CD14-positive monocyte (primary cell): ENCODE measurements around the gene CFD. TPM values are rescaled to one million over a fixed set of nuclear protein-coding genes. Genes with fewer than 3 reads are reported as not detected.

Experiments
- DNase-seq, 3 donors: peaks; one replicate each; pipeline ENCODE4 v3.0.0-alpha.2; 2011 to 2022
- H2AFZ ChIP-seq: 2 replicates; pipeline ENCODE4 v1.6.0; 2012; ENCODE audit warnings: mild to moderate bottlenecking, low read depth, low read length, inconsistent platforms; ENCODE audit not compliant: insufficient read depth, poor library complexity, severe bottlenecking
- H3K27ac ChIP-seq, 2 donors: 1 replicate in 1 of 2; 2 replicates in 1 of 2; pipeline ENCODE4 v1.5.1; 2012 to 2013; ENCODE audit warnings: low read length in 2 of 2, control low read depth in 1 of 2, inconsistent platforms in 1 of 2, low read depth in 1 of 2, mild to moderate bottlenecking in 1 of 2
- H3K27me3 ChIP-seq, 2 donors: one replicate each; pipeline versions ENCODE4 v1.6.0 to v1.6.1; 2011 to 2013; ENCODE audit warnings: low read length in 2 of 2; ENCODE audit not compliant: control insufficient read depth in 2 of 2, insufficient read depth in 2 of 2
- H3K36me3 ChIP-seq, 2 donors: replicated peaks in 1 of 2; 1 replicate in 1 of 2; 2 replicates in 1 of 2; pipeline versions ENCODE4 v1.5.1 to v1.6.1; 2012 to 2013; ENCODE audit warnings: low read length in 2 of 2, control low read depth in 1 of 2, inconsistent platforms in 1 of 2, mild to moderate bottlenecking in 1 of 2; ENCODE audit not compliant: insufficient read depth in 2 of 2, control insufficient read depth in 1 of 2
- H3K4me1 ChIP-seq, 2 donors: 1 replicate in 1 of 2; 2 replicates in 1 of 2; pipeline versions ENCODE4 v1.5.1 to v1.6.1; 2012 to 2013; ENCODE audit warnings: low read length in 2 of 2, control low read depth in 1 of 2, inconsistent platforms in 1 of 2, mild to moderate bottlenecking in 1 of 2, moderate library complexity in 1 of 2; ENCODE audit not compliant: insufficient read depth in 2 of 2, control insufficient read depth in 1 of 2
- H3K4me2 ChIP-seq: replicated peaks from 2 replicates; pipeline ENCODE3; 2012; ENCODE audit warnings: low read length, moderate library complexity, mild to moderate bottlenecking; ENCODE audit not compliant: poor library complexity, severe bottlenecking; ENCODE audit errors: extremely low read depth
- H3K4me3 ChIP-seq, 3 experiments: fragments of 200-600 bp in 1 of 3; sonication (generic) in 1 of 3; replicated peaks in 1 of 3; 1 replicate in 2 of 3; 2 replicates in 1 of 3; pipeline ENCODE4 v1.5.1; 2011 to 2013; ENCODE audit warnings: low read length in 3 of 3, mild to moderate bottlenecking in 3 of 3, control low read depth in 2 of 3, low read depth in 2 of 3, inconsistent platforms in 1 of 3, moderate library complexity in 1 of 3
- H3K79me2 ChIP-seq: 2 replicates; pipeline ENCODE4 v1.6.0; 2012; ENCODE audit warnings: mild to moderate bottlenecking, control low read depth, inconsistent platforms, low read length, moderate library complexity; ENCODE audit not compliant: insufficient read depth
- H3K9ac ChIP-seq: 2 replicates; pipeline ENCODE4 v1.6.0; 2017; ENCODE audit warnings: low read length, mild to moderate bottlenecking; ENCODE audit not compliant: insufficient read depth, poor library complexity, severe bottlenecking
- H3K9me3 ChIP-seq, 2 donors: replicated peaks in 1 of 2; 1 replicate in 1 of 2; 2 replicates in 1 of 2; pipeline versions ENCODE4 v1.5.1 to v1.6.1; 2012 to 2013; ENCODE audit warnings: low read length in 2 of 2, control low read depth in 1 of 2; ENCODE audit not compliant: control insufficient read depth in 1 of 2, insufficient read depth in 1 of 2
- H4K20me1 ChIP-seq: 2 replicates; pipeline ENCODE4 v1.6.0; 2012; ENCODE audit warnings: mild to moderate bottlenecking, low read length, control low read depth, moderate library complexity; ENCODE audit not compliant: insufficient read depth
- H3K27ac Mint-ChIP-seq, 7 donors: one replicate each; pipeline ENCODE4 v1.8.0; 2020; ENCODE audit warnings: mild to moderate bottlenecking in 7 of 7, mixed read lengths in 7 of 7, moderate library complexity in 6 of 7, inconsistent platforms in 2 of 7
- H3K27me3 Mint-ChIP-seq, 3 donors: one replicate each; pipeline ENCODE4 v1.8.0; 2021 to 2022; ENCODE audit warnings: low read depth in 3 of 3, mild to moderate bottlenecking in 3 of 3, mixed read lengths in 3 of 3, moderate library complexity in 3 of 3, inconsistent platforms in 1 of 3
- H3K36me3 Mint-ChIP-seq, 2 donors: one replicate each; pipeline ENCODE4 v1.8.0; 2020; ENCODE audit warnings: mixed read lengths in 2 of 2, inconsistent platforms in 1 of 2, mild to moderate bottlenecking in 1 of 2
- H3K4me1 Mint-ChIP-seq: one replicate; pipeline ENCODE4 v1.8.0; 2020; ENCODE audit warnings: mild to moderate bottlenecking, mixed read lengths
- H3K4me3 Mint-ChIP-seq, 2 donors: one replicate each; pipeline ENCODE4 v1.8.0; 2020; ENCODE audit warnings: mild to moderate bottlenecking in 2 of 2, mixed read lengths in 2 of 2, moderate library complexity in 1 of 2
- H3K9me3 Mint-ChIP-seq, 7 donors: one replicate each; pipeline ENCODE4 v1.8.0; 2020 to 2022; ENCODE audit warnings: mixed read lengths in 7 of 7, mild to moderate bottlenecking in 6 of 7, moderate library complexity in 6 of 7, inconsistent platforms in 2 of 7
- CTCF ChIP-seq: fragments of 200-600 bp; IDR thresholded peaks from one replicate; pipeline ENCODE4 v1.8.0; 2022; ENCODE audit warnings: antibody characterized with exemption, mild to moderate bottlenecking
- WGBS: methylation state at CpG from one replicate; pipeline ENCODE4 v1.1.5; 2013; ENCODE audit warnings: missing lambda C conversion rate; ENCODE audit not compliant: insufficient coverage; 5-methylcytosine and 5-hydroxymethylcytosine counted together
- intact Hi-C, 2 donors: fragments of 100-400 bp; cut with micrococcal nuclease; formaldehyde crosslinking; loops; one replicate each; pipeline versions ENCODE4 v1.15.0 to v1.15.1; 2023
- polyA plus RNA-seq, 3 donors: library from polyadenylated mRNA; depleted of rRNA in 1 of 3; unstranded in 2 of 3; stranded (reverse) in 1 of 3; fragments of 300-500 nt in 2 of 3; fragments of >200 nt in 1 of 3; fragmentation: Illumina TruSeq in 2 of 3; gene quantifications; 1 replicate in 2 of 3; 2 replicates in 1 of 3; pipeline ENCODE4 v1.2.3, GENCODE V29; 2012 to 2021

Gene CFD
- polyA plus RNA-seq, 3 donors: 272 to 862 (median 654) TPM

- peaks cover 71% of the 10 kb centered on the region for H3K4me1 Mint-ChIP-seq
- H3K36me3 ChIP-seq: no peaks in the 10 kb centered on the region
- H3K9me3 Mint-ChIP-seq: peaks cover 0 to 9% (median 3%) of the 10 kb centered on the region in 7 donors
- TF ChIP-seq CTCF: peak; percentile 29
- peaks cover 54 to 74% of the 10 kb centered on the region in 2 donors for H3K4me1 ChIP-seq
- H3K9me3 ChIP-seq: no peaks in the 10 kb centered on the region
- H3K4me3 ChIP-seq: peak overlapping the region in 2 of 3 experiments; percentile 5 to 71
- peaks cover 46 to 58% (median 48%) of the 10 kb centered on the region in 3 donors for H3K27me3 Mint-ChIP-seq
- no peak overlapping the region for H3K27ac ChIP-seq
- H4K20me1 ChIP-seq: peaks cover 5% of the 10 kb centered on the region
- peak overlapping the region; percentile 45 to 74 for H3K4me3 Mint-ChIP-seq
- peak overlapping the region; percentile 88 for H3K4me2 ChIP-seq
- intact Hi-C loops: no loop called here
- H3K9ac ChIP-seq: no peak overlapping the region
- peaks cover 0 to 24% of the 10 kb centered on the region in 2 donors for H3K27me3 ChIP-seq
- peaks cover 0 to 5% of the 10 kb centered on the region in 2 donors for H3K36me3 Mint-ChIP-seq
- peak in 2 of 3 donors; percentile 20 to 34 for DNase-seq
- H2AFZ ChIP-seq: peak overlapping the region; percentile 68
- no peak overlapping the region for H3K27ac Mint-ChIP-seq
- 2% methylated on average over 45 of the region's 46 CpGs for WGBS
- peaks cover 48% of the 10 kb centered on the region for H3K79me2 ChIP-seq
These were observed 16.2 kb upstream of the CFD start for GRCh38 chr19:843180-843835.

GRCh38 chr19:843836-844545 is 15.5 kb upstream of the CFD start:
- Mint-ChIP-seq H3K4me1 (peaks cover 73% of the 10 kb centered on the region), H3K36me3 (peaks cover 0 to 5% of the 10 kb centered on the region in 2 donors), H3K9me3 (peaks cover 0 to 9% (median 3%) of the 10 kb centered on the region in 7 donors), H3K27ac (no peak overlapping the region), H3K27me3 (peaks cover 48 to 64% (median 51%) of the 10 kb centered on the region in 3 donors), H3K4me3 (peak overlapping the region; percentile 57 to 63)
- Histone ChIP-seq H3K4me2 (peak overlapping the region; percentile 88), H2AFZ (peak overlapping the region; percentile 68), H3K27me3 (peaks cover 0 to 28% of the 10 kb centered on the region in 2 donors), H3K9ac (no peak overlapping the region), H3K27ac (no peak overlapping the region), H3K9me3 (no peaks in the 10 kb centered on the region), H3K79me2 (peaks cover 43% of the 10 kb centered on the region), H3K4me3 (peak overlapping the region; percentile 5 to 71 (median 18)), H4K20me1 (peaks cover 5% of the 10 kb centered on the region), H3K4me1 (peaks cover 54 to 74% of the 10 kb centered on the region in 2 donors), H3K36me3 (no peaks in the 10 kb centered on the region)
- WGBS: 11% methylated on average over 39 of the region's 70 CpGs
- intact Hi-C loops: no loop called here
- no peak for DNase-seq
- no peak for TF ChIP-seq CTCF
